Measurements from ENCODE around the gene ZKSCAN2. TPM values are rescaled to one million over a fixed set of nuclear protein-coding genes. Genes with fewer than 3 reads are reported as not detected.

The ZKSCAN2 gene
- total RNA-seq, 1 donor from 2014 or later = 8.4 TPM

DNA sequence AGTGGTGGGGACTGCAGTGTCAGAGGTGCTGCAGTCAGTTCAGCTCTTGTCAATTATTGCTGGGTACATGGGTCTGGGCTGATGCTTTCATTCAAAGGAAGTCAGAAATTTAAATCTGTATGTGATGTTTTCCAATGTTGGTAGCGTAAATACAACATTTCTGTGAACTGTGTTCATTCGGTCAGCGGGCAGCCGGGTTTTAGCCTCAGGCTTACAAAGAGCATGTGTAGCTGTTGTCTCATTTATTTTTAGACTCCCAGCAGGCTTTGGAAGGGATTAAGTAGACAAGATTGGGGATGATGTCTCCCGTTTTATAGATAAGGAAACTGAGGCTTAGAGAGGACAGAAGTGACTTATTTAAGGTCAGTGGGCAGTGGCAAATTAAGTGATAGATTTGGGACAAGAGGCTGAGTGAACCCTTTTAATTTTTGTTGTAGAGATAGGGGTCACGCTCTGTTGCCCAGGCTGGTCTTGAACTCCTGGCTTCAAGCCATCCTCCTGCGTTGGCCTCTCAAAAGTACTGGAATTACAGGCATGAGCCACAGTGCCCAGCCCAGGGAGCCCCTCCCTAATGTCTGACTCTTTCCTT lies 32.8 kb downstream of the ZKSCAN2 start:
- peak; percentile 20 for DNase-seq (ENCODE audit: low spot score)

DNA sequence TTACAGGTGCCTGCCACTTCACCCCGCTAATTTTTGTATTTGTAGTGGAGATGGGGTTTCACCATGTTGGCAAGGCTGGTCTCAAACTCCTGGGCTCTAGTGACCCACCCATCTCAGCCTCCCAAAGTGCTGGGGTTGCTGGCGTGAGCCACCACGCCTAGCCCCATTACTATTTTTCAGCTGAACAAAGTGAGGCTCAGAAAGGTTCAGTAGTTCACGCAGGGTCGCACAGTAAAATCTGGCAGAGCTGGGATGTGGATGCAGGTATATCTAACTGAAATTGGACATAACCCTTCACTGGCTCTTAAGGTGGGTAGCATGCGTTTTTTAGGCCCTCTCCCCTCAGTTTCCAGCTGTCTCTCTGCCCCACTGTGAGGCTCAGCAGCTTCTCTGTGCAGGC lies 33.7 kb downstream of the ZKSCAN2 start:
- no peak for DNase-seq (ENCODE audit: low spot score)

DNA sequence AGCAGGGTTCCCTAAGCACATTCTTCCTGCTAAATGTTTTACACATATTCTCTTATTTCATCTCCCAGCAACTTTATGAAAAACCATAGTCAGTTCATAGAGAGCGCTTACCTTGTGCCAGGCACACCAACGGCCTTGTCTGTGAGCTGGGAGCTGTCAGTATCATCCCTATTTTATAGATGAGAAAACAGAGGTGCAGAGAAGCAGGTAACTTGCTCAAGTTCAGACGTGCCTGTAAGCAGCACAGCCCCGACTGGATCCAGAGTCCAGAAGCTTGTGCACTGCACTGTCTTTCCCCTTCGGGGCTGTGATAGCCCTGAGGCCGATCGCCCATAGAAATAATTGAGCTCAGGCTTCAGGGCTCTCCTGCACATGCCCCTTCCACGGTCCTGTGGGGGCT lies 34.7 kb downstream of the ZKSCAN2 start:
- DNase-seq (ENCODE audit: low spot score) = no peak

GRCh38 chr16:25219070-25219737 lies 38.4 kb downstream of the ZKSCAN2 start:
- no peak for DNase-seq (ENCODE audit: low spot score)

DNA sequence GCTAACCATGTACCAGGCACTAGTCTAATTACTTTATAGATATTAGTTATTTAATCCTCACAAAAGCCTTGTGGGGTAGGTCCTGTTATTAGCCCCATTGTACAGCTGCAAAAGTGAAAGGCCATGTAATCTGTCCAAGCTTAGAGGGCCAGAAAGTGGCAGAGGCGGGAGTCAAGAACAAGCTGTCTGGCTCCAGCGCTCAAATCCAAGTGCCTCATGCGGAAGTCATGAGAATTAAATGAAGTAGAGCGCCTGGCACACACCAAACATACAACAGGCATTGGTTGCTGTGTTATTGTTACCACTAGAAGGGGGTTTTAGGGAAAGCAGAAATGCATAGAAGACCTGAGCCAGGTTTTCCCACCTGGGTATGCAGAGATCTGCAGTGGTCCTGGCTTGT lies 39.7 kb downstream of the ZKSCAN2 start:
- DNase-seq (ENCODE audit: low spot score) = no peak

- no peak for DNase-seq (ENCODE audit: low spot score)
These were observed 40.5 kb downstream of the ZKSCAN2 start for GRCh38 chr16:25217112-25217511.

DNA sequence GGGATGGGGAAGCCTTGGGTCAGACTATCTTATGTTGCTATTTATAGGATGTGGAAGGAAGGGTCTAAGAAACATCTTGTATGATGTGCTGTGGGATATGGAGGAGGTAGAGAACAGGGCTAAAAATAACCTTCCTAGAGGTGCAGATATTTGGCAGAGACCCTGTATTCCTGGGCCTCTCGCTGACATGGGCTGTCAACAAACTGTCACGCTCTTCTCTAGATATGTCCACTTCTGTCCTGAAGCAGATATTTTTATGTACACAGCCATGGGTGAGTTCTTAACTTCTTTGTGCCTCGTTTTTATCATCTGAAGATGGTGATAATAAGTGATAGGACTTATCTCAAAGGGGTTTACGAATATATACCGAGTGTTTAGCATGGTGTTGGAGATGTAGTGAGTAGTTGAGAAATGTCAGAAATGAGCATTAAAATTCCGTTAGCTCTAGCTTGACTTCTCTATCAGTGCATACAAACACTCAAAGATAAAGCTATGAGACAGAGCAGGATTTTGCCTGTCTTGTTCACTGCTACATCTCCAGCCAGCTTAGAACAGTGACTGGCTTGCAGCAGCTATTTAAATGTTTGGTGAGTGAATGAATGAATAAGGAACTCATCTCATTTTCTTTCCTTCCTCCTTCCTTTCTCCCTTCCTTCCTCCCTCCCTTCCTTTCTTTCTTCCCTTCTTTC lies 43.8 kb downstream of the ZKSCAN2 start:
- DNase-seq (ENCODE audit: low spot score) = peak; percentile 73

- no peak for DNase-seq (ENCODE audit: low spot score)
These were observed 45.0 kb downstream of the ZKSCAN2 start for GRCh38 chr16:25212636-25213035.

- no peak for DNase-seq (ENCODE audit: low spot score)
These were observed 46.9 kb downstream of the ZKSCAN2 start for GRCh38 chr16:25210758-25211157.

GRCh38 chr16:25199457-25199856 lies 58.2 kb downstream of the ZKSCAN2 start:
- DNase-seq (ENCODE audit: low spot score) = no peak

GRCh38 chr16:25198021-25198420 lies 59.6 kb downstream of the ZKSCAN2 start:
- no peak for DNase-seq (ENCODE audit: low spot score)

GRCh38 chr16:25194273-25194878 lies 63.3 kb downstream of the ZKSCAN2 start:
- no peak for DNase-seq (ENCODE audit: low spot score)

- no peak for DNase-seq (ENCODE audit: low spot score)
These were observed 65.5 kb downstream of the ZKSCAN2 start for GRCh38 chr16:25192096-25192495.

DNA sequence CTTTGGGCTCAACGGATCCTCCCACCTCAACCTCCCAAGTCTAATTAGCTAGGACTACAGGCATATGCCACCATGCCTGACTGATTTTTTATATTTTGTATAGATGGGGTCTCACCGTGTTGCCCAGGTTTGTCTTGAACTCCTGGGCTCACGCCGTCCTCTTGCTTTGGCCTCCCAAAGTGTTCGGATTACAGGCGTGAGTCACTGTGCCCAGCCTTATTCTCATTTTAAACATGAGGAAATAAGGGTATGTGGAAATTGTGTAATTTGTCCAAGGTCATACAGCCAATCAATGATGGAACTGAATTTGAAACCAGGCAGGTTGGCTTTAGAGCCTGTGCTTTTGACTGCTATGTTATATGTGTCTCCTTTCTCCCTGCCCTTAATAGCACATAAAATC lies 68.3 kb downstream of the ZKSCAN2 start:
- no peak for DNase-seq (ENCODE audit: low spot score)

DNA sequence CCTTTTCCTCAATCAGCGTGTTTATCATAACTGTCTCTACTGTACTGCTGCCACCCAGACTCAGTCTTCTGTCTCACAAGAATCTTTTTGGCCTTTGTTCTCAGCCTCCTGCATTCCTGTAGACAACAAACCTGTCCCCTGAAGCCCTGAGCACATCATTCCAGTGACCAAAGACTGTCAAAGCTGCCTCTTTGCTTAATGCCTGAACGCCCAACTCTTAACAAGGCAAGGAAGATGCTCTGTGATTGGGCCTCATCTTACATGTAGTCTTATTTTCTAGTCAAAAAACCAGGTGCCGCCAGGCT lies 70.2 kb downstream of the ZKSCAN2 start:
- no peak for DNase-seq (ENCODE audit: low spot score)

Other genes with a start within 250 kb of the ZKSCAN2 start
- 33.0 TPM for gene ARHGAP17, start 242.5 kb downstream of the ZKSCAN2 start, total RNA-seq (ENCODE audit: insufficient read depth, low replicate concordance)
- gene LCMT1, start 146.1 kb downstream of the ZKSCAN2 start, total RNA-seq (ENCODE audit: insufficient read depth, low replicate concordance) = 64.0 TPM
- not detected for gene AQP8, start 40.9 kb downstream of the ZKSCAN2 start, total RNA-seq (ENCODE audit: insufficient read depth, low replicate concordance)